ENCODE data around the gene MEIG1. TPM values are rescaled to one million over a fixed set of nuclear protein-coding genes. Genes with fewer than 3 reads are reported as not detected.

Gene MEIG1
- total and polyA plus RNA-seq, 2 of the 8 experiments (the other 6 are each of a cell fraction or from before 2014, with no cell fraction given), result not detected

GRCh38 chr10:14926722-14927416 lies 32.3 kb upstream of the MEIG1 start:
- no peak overlapping the region for H3K18ac ChIP-seq (ENCODE audit: extremely low read depth, low read length)
- no peak overlapping the region for H3K4ac ChIP-seq (replicated peaks; ENCODE audit: insufficient read length, low read depth, low read length)
- no peak overlapping the region for H2AFZ ChIP-seq (ENCODE audit: low read length)
- H3K14ac ChIP-seq (ENCODE audit: insufficient read length), result no peak overlapping the region
- H3K36me3 ChIP-seq (ENCODE audit: control insufficient read depth in 2 of 4, insufficient read depth in 4 of 4, low read length in 3 of 4), result peaks cover 0 to 13% (median 7%) of the 10 kb centered on the region in 4 experiments; a peak in 7 of 8 replicates
- H3K9me3 ChIP-seq (ENCODE audit: insufficient read depth in 2 of 2, low read depth in 1 of 2, low read length in 1 of 2), result no peaks in the 10 kb centered on the region
- H4K20me1 ChIP-seq (replicated peaks in 1 of 2; ENCODE audit: control insufficient read depth in 1 of 2, insufficient read depth in 2 of 2, low read length in 2 of 2), result peaks cover 0 to 3% of the 10 kb centered on the region in 2 experiments
- no peak overlapping the region for H3K23ac ChIP-seq (ENCODE audit: insufficient read length)
- no peak overlapping the region for H2BK5ac ChIP-seq (ENCODE audit: low read depth, low read length)
- H4K5ac ChIP-seq (ENCODE audit: insufficient read length, low read depth, low read length), result no peak overlapping the region
- no peaks in the 10 kb centered on the region for H3K4me1 ChIP-seq (replicated peaks in 1 of 4; ENCODE audit: control insufficient read depth in 3 of 4, insufficient read depth in 4 of 4, low read length in 3 of 4)
- DNase-seq (ENCODE audit: low read depth in 1 of 2, low spot score in 2 of 2), result no peak
- no peak overlapping the region for H3K9ac ChIP-seq (replicated peaks in 1 of 4; ENCODE audit: extremely low read depth in 1 of 4, low read depth in 3 of 4, low read length in 3 of 4)
- no peak overlapping the region for H3K27ac ChIP-seq (ENCODE audit: low read depth, low read length)
- FAIRE-seq, result no peak
- H2AK5ac ChIP-seq (ENCODE audit: low read depth, low read length), result no peak overlapping the region
- H3K4me3 ChIP-seq (ENCODE audit: extremely low read depth in 1 of 4, insufficient read depth in 2 of 4, low read depth in 3 of 4, low read length in 4 of 4), result no peak overlapping the region
- no peaks in the 10 kb centered on the region for H3K23me2 ChIP-seq (ENCODE audit: low read depth, low read length)
- H2BK12ac ChIP-seq (ENCODE audit: low read depth, low read length), result no peak overlapping the region
- H4K8ac ChIP-seq (ENCODE audit: extremely low read depth, insufficient read depth, low read length), result no peak overlapping the region
- H2BK15ac ChIP-seq (ENCODE audit: low read length), result no peak overlapping the region
- no peak overlapping the region for H2BK120ac ChIP-seq (replicated peaks; ENCODE audit: low read depth, low read length)
- ChIA-PET CTCF (ENCODE audit: partially characterized antibody) (interaction anchor here (0.6 kb wide), 1 partner anchor 525 kb away, joined by 3 read pairs; no protein-coding TSS in a partner anchor), POLR2A (ENCODE audit: partially characterized antibody) (no interaction called here)
- no peaks in the 10 kb centered on the region for H3K79me2 ChIP-seq (ENCODE audit: control insufficient read depth in 1 of 2, insufficient read depth in 2 of 2, low read length in 2 of 2)
- no peak overlapping the region for H4K91ac ChIP-seq (replicated peaks; ENCODE audit: insufficient read length, low read length)
- H3K79me1 ChIP-seq (ENCODE audit: low read depth, low read length), result no peaks in the 10 kb centered on the region
- no peaks in the 10 kb centered on the region for H3K27me3 ChIP-seq (replicated peaks in 1 of 4; ENCODE audit: control insufficient read depth in 3 of 4, extremely low read depth in 1 of 4, insufficient read depth in 3 of 4, low read length in 3 of 4)
- no peak overlapping the region for H2BK20ac ChIP-seq (ENCODE audit: low read length)
- no peak overlapping the region for H3K4me2 ChIP-seq (ENCODE audit: insufficient read depth in 1 of 2, low read depth in 2 of 2, low read length in 2 of 2)
- 94% methylated on average over 13 of the region's 13 CpGs; no CpG with 5 or more reads in 1 of the 2 experiments for WGBS, 2 experiments (ENCODE audit: extremely low coverage in 1 of 2, insufficient coverage in 1 of 2, insufficient read length in 1 of 2, insufficient replicate concordance in 2 of 2, low coverage in 1 of 2, low lambda C conversion rate in 2 of 2, missing lambda C conversion rate in 1 of 2)
- H3K56ac ChIP-seq (replicated peaks; ENCODE audit: insufficient read length, low read depth, low read length), result no peak overlapping the region
- TF ChIP-seq KDM4A (IDR thresholded peaks at IDR 0.05; ENCODE audit: low read depth, low read length, severe bottlenecking) (no peak), PHF8 (conservative IDR thresholded peaks at IDR 0.05; ENCODE audit: low read depth, low read length) (no peak), FOSL1 (IDR thresholded peaks at IDR 0.05; ENCODE audit: insufficient read depth, low read depth, low read length) (no peak), SP2 (IDR thresholded peaks at IDR 0.05; ENCODE audit: low read length) (no peak), JUND (IDR thresholded peaks at IDR 0.05; ENCODE audit: low read length) (no peak), NRF1 (IDR thresholded peaks at IDR 0.05; ENCODE audit: low read depth, low read length) (no peak), CTCF (IDR thresholded peaks at IDR 0.05; ENCODE audit: control extremely low read depth in 1 of 3, insufficient read depth in 1 of 3, low read depth in 1 of 3, low read length in 3 of 3) (no peak), RFX5 (IDR thresholded peaks at IDR 0.05; ENCODE audit: borderline replicate concordance, low read depth, low read length) (no peak), TAF7 (optimal IDR thresholded peaks at IDR 0.05; ENCODE audit: borderline replicate concordance, low read depth, low read length) (no peak), RNF2 (IDR thresholded peaks at IDR 0.05; ENCODE audit: borderline replicate concordance, low read depth, low read length, missing control alignments, poor library complexity, severe bottlenecking) (no peak)

Data from H1 (cell line).